GM12891 (cell line): ENCODE data around the gene NDUFA6.

Source experiments
- POLR2A ChIP-seq: IDR thresholded peaks from 2 replicates; pipeline ENCODE4 v1.6.1; 2011; ENCODE audit warnings: low read depth, low read length, control low read depth
- POLR2AphosphoS5 ChIP-seq: IDR thresholded peaks from 2 replicates; pipeline ENCODE4 v1.6.1; 2011; ENCODE audit warnings: low read depth, low read length, control low read depth
- TAF1 ChIP-seq: IDR thresholded peaks from 2 replicates; pipeline ENCODE4 v1.6.1; 2011; ENCODE audit warnings: low read depth, low read length, control low read depth

DNA sequence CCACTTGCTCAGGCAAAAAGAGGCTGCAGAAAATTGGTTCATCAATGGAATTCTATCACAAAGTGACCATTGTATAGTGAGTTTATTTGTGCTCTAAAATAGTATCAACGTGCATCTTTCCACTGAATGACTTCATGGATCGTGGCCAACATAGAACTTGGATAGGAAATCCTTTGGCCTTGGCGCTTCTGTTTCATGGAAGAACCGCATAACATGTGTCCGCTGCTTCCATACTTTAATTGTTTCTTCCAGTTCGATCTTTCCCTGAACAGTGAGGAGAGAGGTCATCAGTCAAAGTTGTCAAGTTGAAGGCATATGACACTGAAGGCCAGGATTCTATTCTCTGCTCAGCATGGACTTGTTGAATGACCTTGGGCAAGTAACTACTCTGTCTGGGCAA is 4.5 kb downstream of the NDUFA6 start:
- no peak; the same call in 1 of the 2 replicates for TF ChIP-seq POLR2A
- no peak for TF ChIP-seq POLR2AphosphoS5
- no peak for TF ChIP-seq TAF1
